NK-92 (cell line): Measurements from ENCODE around the gene PRDM16.

Experiments
- DNase-seq: peaks from one replicate; lab custom pipeline; 2025; ENCODE audit not compliant: unreplicated experiment; lab: John Stamatoyannopoulos, UW

The PRDM16 gene

GRCh38 chr1:3292868-3293562 is 224.0 kb downstream of the PRDM16 start:
- no peak for DNase-seq

DNA sequence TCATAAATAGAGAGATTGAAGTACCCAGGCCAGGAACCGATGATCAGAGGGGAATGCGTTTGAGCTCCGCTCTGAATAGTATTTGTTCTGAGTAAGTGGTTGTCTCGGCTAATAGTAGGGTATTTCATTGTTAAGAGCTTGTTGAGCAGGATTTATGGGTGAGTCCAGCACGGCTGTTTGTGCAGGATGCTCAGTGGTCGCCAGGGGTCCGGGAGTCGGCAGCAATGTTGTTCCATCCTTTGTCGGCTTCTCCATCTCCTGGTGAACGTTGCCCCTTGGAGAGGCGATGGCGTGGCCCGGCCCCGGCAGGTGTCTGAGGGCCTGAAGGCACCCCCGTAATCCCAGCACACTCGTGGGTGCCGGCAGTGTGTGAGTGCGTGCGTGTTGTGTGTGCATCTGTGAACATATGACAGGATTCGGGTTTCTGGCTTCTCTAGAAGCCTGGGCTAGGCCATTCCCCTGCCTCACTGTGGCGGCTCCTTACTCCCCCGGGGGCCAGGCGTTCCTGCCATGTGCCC is 224.6 kb downstream of the PRDM16 start:
- DNase-seq: no peak

- DNase-seq: no peak
These were observed 225.4 kb downstream of the PRDM16 start for GRCh38 chr1:3294450-3294849.

GRCh38 chr1:3295846-3296245 is 226.8 kb downstream of the PRDM16 start:
- DNase-seq: no peak

DNA sequence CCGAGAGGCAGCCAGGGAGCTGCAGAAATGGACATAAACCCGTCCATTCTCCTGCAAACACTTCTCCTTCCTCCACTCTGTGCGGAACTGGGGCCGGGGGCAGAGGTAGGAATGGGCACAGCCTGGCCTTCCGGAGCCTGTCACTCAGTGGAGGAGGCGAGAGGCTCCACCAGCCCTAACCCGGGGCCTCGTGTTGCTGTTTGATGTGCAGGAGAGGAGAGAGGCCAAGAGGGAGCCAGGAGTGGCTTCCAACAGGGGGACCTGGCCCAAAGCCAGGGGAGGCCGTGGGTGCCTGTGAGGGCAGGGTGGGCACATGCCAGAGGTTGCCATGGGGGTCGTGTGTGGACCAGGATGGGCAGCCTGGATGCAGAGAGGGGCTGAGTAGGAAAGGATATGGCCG is 227.3 kb downstream of the PRDM16 start:
- no peak for DNase-seq

- no peak for DNase-seq
These were observed 227.8 kb downstream of the PRDM16 start for GRCh38 chr1:3296826-3297225.

- DNase-seq: no peak
These were observed 228.8 kb downstream of the PRDM16 start for GRCh38 chr1:3297756-3298155.

GRCh38 chr1:3298197-3298596 is 229.2 kb downstream of the PRDM16 start:
- no peak for DNase-seq

DNA sequence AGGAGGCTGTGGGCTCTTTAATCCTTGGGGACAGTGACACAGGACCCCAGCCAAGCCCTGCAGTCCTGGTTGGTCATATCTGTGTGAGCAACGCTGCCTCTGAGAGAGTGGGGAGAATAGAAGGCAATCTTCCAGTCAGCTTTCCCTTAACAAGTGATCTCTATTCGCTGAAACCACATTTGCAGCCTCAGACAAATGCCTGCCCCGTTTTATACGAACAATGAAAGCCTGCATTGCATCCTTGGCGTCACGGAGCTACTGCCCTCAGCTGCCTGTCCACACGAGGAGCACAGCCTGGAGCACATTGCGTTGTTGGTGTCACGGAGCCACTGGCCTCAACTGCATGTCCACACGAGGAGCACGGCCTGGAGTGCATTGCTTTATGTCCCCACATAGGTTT is 235.2 kb downstream of the PRDM16 start:
- no peak for DNase-seq

DNA sequence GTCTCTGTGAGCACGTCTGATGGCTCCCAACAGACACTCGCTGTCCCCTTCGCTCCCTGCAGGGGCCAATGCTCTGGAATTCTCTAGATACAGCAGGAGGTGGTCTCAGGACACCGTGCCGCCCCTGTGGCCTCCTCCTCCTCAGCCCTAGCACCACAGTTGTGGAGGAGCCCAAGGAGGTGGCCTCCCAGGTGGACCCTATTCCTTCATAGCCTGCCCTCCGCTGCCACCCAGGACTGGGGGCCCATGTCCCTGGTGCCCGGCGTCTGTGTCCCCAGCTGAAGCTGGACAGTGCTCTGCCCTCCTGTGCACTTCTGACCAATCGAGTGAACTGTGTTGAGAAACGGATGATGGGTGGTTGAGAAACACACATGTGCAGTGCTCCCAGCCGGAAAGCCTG is 235.7 kb downstream of the PRDM16 start:
- no peak for DNase-seq

DNA sequence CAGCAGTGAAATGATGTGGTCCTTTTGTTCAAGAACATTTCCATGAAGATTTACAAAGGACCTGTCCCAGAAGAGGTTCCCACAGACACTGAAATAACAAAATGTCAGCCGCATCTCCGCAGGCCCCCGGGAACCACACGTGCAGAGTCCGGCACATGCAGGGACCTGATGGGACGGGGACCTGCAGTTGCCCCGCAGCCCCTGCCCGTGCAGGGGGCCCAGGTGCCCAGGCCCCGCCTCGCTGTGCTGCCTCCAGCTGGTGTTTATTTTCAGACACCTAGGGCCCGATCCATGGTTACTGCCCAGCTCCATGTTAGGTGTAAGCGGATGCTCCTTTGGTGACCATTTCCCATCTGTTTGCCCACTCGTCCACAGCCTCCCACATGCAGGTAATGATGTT is 236.2 kb downstream of the PRDM16 start:
- DNase-seq: no peak

GRCh38 chr1:3306583-3307291 is 237.7 kb downstream of the PRDM16 start:
- DNase-seq: no peak

DNA sequence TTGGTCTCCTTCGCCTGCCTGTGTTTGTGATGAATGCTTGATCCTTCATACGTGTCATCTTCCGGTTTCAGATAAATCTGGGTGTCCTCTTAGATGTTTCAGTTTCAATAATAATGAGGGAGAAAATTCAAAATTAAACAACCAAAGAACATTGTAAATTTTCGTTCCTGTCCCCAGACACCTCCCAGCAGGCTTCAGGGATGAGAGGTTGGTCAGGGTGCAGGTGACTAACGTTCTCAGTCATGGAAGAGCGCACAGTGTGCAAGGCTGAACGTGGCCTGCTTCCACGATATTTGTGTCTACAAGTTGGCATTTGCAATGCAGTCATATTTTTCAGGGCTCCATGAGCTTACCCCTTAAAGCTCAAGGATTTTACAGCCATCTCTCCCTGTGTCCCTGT is 238.4 kb downstream of the PRDM16 start:
- DNase-seq: no peak

DNA sequence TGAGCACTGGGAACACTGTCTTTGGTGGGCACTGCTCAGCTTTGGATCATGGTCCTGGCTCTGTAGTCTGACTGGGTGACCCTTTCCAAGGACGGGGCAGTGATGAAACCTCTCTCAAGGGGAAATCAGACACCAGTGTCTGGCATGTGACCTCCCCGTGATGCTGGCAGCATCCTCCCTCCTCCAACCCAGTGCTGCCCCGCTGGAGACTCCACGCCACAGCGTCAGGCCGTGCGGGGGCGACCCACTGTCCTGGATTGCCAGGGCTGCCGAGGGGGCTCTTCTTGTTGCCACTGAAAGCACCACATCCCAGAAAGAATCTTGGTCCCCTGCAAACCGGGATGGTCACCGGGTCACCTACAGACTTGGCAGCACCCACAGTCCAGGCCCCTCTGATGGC is 239.1 kb downstream of the PRDM16 start:
- no peak for DNase-seq

DNA sequence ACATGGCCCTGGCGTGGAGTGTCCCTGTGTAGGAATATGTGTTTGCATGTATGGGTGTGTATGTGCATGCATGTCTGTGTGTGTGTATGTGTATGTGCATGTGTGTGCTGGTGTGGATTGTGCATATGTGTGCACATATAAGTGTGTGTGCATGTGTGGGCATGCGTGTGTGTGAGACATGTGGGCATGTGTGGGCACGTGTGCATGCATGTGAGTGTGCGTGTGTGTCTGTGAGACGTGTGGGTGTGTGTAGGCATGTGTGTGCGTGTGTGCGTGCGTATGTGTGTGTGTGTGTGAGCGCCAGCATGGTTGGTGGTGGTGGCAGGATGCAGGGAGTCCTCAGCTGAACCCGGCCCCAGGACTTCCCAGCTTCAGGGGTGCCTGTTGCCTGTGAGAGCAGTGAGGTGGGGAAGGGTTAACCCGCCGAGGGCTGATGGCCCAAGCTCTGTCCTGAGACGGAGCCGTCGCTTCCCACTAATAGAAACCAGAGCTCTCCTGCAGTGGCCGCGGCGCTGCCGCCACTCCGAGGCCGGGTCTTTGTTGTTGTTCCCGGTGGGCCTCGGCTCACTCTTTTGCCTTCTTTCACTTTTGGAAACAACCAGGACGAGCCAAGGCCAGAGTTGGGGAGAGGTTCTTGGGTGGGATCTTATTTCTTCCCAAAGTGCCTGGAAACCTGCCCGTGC is 241.9 kb downstream of the PRDM16 start:
- no peak for DNase-seq

- no peak for DNase-seq
These were observed 242.7 kb downstream of the PRDM16 start for GRCh38 chr1:3311711-3312110.

- no peak for DNase-seq
These were observed 243.4 kb downstream of the PRDM16 start for GRCh38 chr1:3312310-3312897.

GRCh38 chr1:3312898-3313575 is 244.0 kb downstream of the PRDM16 start:
- DNase-seq: no peak

- DNase-seq: no peak
These were observed 244.6 kb downstream of the PRDM16 start for GRCh38 chr1:3313576-3313950.

GRCh38 chr1:3314491-3315381 is 245.7 kb downstream of the PRDM16 start:
- no peak for DNase-seq
